GM12865 (cell line): ENCODE measurements around the gene CAT.

Experiments
- DNase-seq: peaks from one replicate; pipeline ENCODE4 v3.0.0; 2010; ENCODE audit warnings: low read depth
- H3K4me3 ChIP-seq: 2 replicates; pipeline ENCODE4 v1.5.1; 2011; ENCODE audit warnings: mild to moderate bottlenecking, low read depth, low read length, control low read depth
- TF ChIP-seq, protein P1 (sequence below): IDR thresholded peaks from 2 replicates; pipeline ENCODE4 v1.5.1; 2011; ENCODE audit warnings: low read length, control low read depth, low read depth, inconsistent platforms; ENCODE audit not compliant: insufficient read depth; ENCODE audit errors: missing control alignments

CAT gene

DNA sequence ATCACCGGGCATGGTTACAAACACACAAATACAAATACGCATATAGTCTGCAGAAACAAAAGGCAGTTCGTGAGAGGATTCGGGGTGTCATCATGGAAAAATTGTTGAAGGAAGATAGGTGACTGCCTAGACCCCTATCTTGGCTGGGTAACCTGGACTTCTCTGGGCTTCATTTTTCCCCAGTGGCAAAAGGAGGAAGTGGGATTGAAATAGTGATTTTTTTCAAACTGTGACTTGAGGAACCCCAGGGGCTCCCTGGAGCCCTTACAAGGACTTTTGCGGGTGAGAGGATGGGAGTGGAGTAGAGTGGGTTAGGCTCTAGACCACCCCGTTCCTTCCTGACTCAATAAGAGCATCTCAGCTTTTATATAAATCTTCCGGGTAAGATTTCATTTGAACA is 75.9 kb downstream of the CAT start:
- TF ChIP-seq, protein P1, sequence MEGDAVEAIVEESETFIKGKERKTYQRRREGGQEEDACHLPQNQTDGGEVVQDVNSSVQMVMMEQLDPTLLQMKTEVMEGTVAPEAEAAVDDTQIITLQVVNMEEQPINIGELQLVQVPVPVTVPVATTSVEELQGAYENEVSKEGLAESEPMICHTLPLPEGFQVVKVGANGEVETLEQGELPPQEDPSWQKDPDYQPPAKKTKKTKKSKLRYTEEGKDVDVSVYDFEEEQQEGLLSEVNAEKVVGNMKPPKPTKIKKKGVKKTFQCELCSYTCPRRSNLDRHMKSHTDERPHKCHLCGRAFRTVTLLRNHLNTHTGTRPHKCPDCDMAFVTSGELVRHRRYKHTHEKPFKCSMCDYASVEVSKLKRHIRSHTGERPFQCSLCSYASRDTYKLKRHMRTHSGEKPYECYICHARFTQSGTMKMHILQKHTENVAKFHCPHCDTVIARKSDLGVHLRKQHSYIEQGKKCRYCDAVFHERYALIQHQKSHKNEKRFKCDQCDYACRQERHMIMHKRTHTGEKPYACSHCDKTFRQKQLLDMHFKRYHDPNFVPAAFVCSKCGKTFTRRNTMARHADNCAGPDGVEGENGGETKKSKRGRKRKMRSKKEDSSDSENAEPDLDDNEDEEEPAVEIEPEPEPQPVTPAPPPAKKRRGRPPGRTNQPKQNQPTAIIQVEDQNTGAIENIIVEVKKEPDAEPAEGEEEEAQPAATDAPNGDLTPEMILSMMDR = no peak
- DNase-seq = no peak
- no peak overlapping the region for H3K4me3 ChIP-seq

DNA sequence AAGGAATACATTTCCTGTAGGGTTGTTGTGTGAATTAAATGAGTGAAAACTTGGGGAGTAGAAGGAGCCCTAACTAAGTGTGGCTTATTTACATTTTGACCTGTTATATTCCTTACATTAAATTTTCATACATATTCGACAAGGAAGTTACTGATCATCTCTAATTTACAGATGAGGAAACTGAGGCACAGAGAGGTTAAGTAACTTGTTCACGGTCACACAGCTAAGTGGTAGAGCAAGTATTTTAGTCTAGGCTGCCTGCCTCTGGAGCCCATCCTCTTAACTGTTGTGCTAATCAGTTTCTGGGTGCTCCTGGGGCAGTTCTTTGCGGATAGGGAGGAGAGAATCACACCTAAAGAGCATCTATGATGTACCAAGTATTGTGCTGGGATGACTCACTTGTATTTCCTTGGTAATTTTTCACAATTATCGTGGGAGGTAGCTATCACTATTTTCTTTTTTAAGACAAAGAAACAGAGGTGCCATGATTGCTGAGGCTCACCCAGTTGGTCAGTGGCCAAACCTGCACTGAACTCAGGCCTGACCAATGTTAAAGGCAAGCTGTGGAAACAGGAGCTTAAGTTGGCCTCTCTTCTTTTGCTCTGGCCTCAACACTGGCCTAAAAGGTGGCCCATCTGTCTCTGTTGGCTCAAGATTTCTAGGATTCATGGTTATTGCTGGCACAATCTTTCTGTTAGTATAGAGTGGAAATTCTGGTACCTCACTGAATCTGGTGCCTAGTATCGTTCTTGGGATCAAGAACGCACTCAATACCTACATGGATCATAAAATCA is 77.7 kb downstream of the CAT start:
- TF ChIP-seq, protein P1 = no peak
- no peak overlapping the region for H3K4me3 ChIP-seq
- no peak for DNase-seq

DNA sequence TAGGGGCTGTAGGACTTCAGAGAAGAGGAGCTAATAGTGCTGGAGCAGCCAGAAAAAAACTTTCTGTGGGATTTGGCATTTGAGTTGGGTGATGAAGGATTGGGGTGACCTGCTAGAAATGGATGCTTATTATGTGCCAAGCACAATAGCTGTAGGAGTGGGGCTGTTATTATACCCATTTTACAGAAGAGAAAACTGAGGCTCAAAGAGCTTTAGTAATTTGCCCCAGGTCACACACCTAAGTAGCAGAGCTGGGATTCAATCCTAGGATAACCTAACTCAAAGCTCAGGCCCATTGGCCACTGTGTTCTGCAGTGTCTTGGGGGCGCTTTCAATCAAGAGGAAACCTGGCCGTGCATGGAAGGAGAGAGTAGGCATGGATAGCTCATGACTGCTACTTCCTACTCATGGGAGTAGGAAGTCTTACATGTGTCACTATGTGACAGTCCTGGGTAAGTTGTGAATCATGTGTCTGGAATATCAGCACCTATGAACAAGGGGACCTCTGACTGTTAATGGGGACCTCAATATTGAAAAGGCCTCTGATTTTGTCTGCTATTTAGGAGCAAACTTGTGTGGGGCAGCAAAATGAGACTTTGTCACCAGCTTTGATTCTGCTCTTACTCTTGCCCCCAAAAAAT is 81.0 kb downstream of the CAT start:
- DNase-seq = no peak
- TF ChIP-seq, protein P1 = no peak
- H3K4me3 ChIP-seq = no peak overlapping the region

DNA sequence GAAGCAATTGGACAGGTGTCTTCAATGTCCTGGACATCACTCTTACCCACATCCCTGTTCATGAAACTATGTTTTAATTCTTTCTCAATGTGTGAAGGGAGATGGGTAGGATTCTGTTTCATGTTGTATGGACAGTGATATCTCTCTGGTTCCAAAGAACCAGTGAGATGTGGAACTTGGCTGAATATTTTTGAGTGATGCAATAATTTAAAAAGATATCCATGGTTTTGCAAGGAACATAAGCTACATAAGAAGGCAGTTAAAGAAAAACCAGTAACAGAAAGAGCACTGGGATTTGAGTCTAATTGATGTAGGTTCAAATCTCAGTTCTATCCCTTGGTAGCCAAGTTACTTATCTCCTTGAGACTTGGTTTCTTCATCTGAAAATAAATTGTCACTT is 82.5 kb downstream of the CAT start:
- no peak overlapping the region for H3K4me3 ChIP-seq
- TF ChIP-seq, protein P1 = no peak
- no peak for DNase-seq
